Tibial nerve (tissue), 4 donors: ENCODE data around the gene ZBTB8B.

Source experiments
- EP300 ChIP-seq, 2 donors: sonication (generic); formaldehyde crosslinking; IDR thresholded peaks; one replicate each; pipeline ENCODE4 v1.6.1; 2017; ENCODE audit warnings: antibody characterized with exemption in 2 of 2, mild to moderate bottlenecking in 1 of 2
- POLR2A ChIP-seq, 2 donors: fragments of 450-650 bp; IDR thresholded peaks; one replicate each; pipeline ENCODE4 v1.6.1; 2017; ENCODE audit warnings: antibody characterized with exemption in 2 of 2, mild to moderate bottlenecking in 2 of 2, moderate library complexity in 2 of 2
- TF ChIP-seq, protein P1 (sequence below), 5 experiments: fragments of 200-600 bp in 3 of 5; fragments of 450-650 bp in 2 of 5; sonication (generic) in 3 of 5; IDR thresholded peaks; one replicate each; pipeline ENCODE4 v1.5.1; 2016 to 2019; ENCODE audit warnings: antibody characterized with exemption in 5 of 5, mild to moderate bottlenecking in 3 of 5, moderate library complexity in 2 of 5

DNA sequence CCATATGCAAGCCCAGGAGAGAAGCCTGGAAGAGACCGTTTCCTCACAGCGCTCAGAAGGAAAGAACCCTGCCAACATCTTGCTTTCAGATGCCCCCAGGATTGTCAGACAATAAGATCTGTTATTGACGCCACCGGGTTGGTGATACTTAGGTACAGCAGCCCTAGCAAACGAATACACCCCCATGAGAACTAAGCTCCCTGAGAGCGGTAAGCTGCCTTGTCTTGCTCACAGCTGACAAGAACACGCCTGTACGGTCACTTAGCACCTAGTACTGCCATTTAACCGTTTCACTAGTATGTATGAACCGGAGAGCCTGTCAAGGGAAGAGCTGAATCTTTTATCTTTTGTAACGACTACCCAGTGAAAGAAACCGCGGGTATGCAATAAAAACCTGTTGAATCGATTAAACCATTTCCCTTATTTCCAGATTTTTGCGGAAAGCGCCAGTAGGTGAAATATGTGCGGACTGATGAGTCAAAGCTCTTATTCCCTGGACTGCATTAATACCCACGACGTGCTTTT lies 619 bp upstream of the ZBTB8B start:
- TF ChIP-seq, protein P1, sequence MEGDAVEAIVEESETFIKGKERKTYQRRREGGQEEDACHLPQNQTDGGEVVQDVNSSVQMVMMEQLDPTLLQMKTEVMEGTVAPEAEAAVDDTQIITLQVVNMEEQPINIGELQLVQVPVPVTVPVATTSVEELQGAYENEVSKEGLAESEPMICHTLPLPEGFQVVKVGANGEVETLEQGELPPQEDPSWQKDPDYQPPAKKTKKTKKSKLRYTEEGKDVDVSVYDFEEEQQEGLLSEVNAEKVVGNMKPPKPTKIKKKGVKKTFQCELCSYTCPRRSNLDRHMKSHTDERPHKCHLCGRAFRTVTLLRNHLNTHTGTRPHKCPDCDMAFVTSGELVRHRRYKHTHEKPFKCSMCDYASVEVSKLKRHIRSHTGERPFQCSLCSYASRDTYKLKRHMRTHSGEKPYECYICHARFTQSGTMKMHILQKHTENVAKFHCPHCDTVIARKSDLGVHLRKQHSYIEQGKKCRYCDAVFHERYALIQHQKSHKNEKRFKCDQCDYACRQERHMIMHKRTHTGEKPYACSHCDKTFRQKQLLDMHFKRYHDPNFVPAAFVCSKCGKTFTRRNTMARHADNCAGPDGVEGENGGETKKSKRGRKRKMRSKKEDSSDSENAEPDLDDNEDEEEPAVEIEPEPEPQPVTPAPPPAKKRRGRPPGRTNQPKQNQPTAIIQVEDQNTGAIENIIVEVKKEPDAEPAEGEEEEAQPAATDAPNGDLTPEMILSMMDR (IDR thresholded peaks at IDR 0.05) = no peak
- no peak for TF ChIP-seq EP300 (IDR thresholded peaks at IDR 0.05)
- TF ChIP-seq POLR2A (IDR thresholded peaks at IDR 0.05) = no peak
